ENCODE results near the gene PKN3. TPM values are rescaled to one million over a fixed set of nuclear protein-coding genes. Genes with fewer than 3 reads are reported as not detected.

Gene PKN3
- 10.1 and 11.5 TPM in 2 replicates for total RNA-seq

DNA sequence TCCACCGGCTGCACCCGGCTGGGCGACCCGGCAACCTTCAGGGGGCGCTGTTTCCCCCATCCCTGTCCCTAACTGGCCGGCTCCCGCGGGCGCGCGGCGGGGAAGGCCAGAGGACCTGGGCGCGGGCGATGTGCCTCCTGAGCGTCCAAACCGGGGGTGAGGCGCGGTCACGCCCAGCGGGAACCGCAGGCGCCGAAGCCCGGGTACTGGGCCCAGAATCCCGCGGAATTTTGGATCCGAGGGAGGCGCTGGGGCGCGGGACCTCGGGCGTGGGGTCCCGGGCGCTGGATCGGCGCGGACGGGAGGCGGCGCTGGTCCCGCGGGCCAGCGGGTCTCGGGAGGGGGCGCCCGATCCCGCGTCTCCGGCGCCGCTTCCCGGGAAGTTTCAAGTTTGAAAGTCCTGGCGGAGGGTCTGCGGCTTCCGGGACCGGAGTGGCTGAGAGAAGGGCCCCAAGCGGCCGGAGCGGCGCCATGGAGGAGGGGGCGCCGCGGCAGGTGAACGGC, at the start of gene PKN3:
Gene PKN3 (plus strand): TSS at position 59 of the 504 bp plus-strand sequence. CDS start 413 bp downstream, at position 472.

DNA sequence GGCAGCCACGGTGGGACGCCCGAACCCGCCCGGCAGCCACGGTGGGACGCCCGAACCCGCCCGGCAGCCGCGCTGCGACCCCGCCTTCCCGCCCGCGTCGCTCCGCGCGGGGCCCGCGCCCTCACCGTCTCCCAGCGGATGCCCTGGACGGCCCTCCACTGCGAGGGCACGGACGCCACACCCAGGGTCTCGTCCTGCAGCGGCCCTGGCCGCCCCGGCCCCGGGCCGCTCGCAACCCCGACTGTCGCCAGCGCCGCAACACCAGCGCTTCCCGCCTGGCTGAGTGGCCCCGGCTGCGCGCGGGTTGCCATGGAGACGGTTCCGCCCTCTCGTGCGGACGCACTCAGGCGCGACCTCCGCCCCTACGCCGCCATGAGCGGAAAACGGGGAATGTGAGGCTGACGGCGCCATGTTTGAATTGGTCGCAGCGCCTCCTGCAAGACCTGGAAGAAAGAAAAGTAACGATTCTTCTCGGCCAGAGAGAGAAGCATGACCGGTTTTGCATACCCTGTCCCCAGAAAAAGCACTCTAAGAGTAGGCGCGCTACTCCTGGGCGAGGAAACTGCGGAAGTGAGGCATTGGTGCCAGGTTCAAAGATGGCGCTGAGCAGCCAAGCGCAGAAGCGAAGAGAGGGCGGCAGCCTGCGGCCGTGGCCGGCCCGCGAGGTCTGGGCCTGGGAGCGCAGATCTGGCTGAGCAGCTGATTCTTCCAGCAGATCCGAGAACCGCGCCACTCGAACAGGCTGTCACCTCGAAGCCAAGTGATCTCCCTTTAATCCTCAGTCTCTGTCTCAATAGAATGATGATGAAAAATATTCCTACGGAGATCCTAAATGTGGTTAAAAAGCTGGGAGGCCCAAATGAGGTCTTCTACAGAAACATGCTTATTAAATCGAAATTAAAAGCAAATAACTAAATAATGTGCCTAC, 45.6 kb upstream of the PKN3 start, which contains the start of gene DYNC2I2:
Gene DYNC2I2 (minus strand): TSS at position 432 of the 928 bp plus-strand sequence. CDS start 121 bp downstream, at position 311.

DNA sequence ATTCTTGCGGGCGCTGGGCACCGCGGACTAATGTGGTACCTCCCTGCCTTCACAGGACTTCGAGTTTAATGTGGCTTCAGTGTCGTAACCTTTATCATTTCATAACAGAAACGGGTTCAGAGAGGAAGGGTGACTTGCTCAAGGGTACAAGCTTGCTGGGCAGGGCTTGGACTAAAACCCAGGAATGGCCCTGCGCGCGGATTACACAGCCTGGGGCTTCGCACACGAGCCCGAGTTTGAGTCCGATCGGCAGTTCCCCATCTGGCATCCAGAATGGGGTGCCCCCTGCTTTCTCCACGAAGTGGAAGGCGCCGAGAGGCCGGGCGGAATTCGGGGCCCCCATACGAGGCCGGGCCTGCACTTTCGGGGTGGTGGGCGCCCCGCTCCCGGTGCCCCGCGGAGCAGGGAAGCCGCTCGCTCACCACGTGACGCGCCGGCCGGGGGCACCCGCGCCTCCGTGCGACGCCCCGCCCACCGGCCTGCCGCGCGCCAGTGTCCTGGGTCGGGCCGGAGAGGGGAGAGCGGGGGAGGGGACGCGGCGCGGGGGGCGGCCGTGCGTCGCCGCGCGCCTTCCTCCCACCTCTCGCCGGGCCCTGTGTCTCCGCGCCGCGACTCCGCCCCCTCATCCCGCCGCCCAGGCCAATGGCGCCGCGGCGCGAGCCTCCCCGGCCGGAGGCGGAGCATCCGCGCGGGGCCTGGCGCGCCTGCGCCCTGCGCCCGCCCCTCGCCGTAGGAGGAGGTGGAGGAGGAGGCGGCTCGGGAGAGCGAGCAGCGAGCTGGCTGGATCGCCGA, 13.6 kb upstream of the PKN3 start, which contains the start of gene SET:
Gene SET (plus strand): TSS at position 722 of the 792 bp plus-strand sequence. CDS start 361 bp downstream, outside the sequence.

DNA sequence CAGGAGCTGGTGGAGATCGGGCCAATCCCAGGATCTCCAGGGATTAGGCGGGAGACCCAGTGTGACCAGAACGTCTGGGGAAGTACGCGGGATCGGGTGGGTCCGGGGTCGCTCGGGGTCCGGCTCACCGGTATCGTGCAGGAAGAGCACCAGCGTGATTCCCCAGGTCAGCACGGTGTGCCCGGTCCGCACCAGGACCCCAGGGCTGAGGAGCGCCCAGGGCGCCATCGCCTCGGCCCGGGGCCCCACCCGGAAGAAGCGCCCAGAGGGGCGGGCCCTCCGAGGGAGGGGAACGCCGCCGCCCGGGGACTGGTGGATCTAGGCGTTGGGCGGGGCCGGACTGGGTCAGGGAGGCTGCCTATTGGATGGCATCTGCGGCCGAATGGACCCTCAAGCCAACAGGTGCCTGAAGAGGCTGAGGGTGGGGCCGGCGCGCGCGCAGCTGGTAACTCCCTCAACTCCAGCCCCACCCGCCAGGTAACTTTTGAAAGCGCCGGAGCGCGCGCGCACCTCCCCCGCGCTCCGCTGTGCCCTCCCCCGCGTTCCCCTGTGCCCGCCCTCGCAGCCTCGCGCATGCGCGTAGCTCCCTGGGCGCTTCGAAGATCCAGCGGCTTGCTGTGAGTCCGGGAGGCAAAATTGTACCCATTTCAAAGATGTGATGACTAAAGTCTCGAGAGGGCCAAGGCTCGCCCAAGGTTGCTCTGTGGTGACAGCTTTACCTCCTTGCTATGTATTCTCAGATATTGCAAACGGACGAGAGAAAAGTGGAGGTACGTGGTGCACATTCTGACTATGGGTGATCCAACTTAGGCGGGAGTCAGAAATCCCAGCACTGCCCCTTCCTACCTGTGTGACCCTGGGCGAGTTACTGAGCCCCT, 21.8 kb downstream of the PKN3 start, which contains the start of gene ZDHHC12:
Gene ZDHHC12 (minus strand): TSS at position 262 of the 878 bp plus-strand sequence. CDS start 34 bp downstream, at position 228.

Small RNA genes within 50 kb of the gene (small RNA-seq; reads per million reads assigned to genes)
- gene RF00017 (not detected), gene RN7SL560P (not detected)

Other genes starting within 250 kb of the PKN3 start
- gene ODF2, start 246.5 kb upstream of the PKN3 start, total RNA-seq, result 26.8 and 31.6 TPM in 2 replicates
- 28.7 and 30.4 TPM in 2 replicates for gene GLE1, start 197.8 kb upstream of the PKN3 start, total RNA-seq
- 386 and 406 TPM in 2 replicates for gene SPTAN1, start 149.9 kb upstream of the PKN3 start, total RNA-seq
- 44.1 and 47.4 TPM in 2 replicates for gene DYNC2I2, start 45.7 kb upstream of the PKN3 start, total RNA-seq
- gene SET, start 13.3 kb upstream of the PKN3 start, total RNA-seq, result 393 and 418 TPM in 2 replicates
- gene ZDHHC12, start 21.6 kb downstream of the PKN3 start, total RNA-seq, result 17.6 and 18.1 TPM in 2 replicates
- 21.2 and 28.9 TPM in 2 replicates for gene ZER1, start 69.4 kb downstream of the PKN3 start, total RNA-seq
- 17.5 and 21.5 TPM in 2 replicates for gene TBC1D13, start 84.8 kb downstream of the PKN3 start, total RNA-seq
- gene ENDOG, start 116.0 kb downstream of the PKN3 start, total RNA-seq, result 14.1 and 15.7 TPM in 2 replicates
- 11.1 and 12.1 TPM in 2 replicates for gene SPOUT1, start 127.3 kb downstream of the PKN3 start, total RNA-seq
- 2.9 TPM in 2 replicates for gene KYAT1, start 179.4 kb downstream of the PKN3 start, total RNA-seq
- gene LRRC8A, start 179.6 kb downstream of the PKN3 start, total RNA-seq, result 26.7 and 29.1 TPM in 2 replicates
- gene PHYHD1, start 218.5 kb downstream of the PKN3 start, total RNA-seq, result 9.1 and 10.3 TPM in 2 replicates
- 21.1 and 25.6 TPM in 2 replicates for gene DOLK, start 245.1 kb downstream of the PKN3 start, total RNA-seq
- 40.2 and 42.9 TPM in 2 replicates for gene NUP188, start 245.2 kb downstream of the PKN3 start, total RNA-seq